ENCODE measurements around the gene KAZN. TPM values are rescaled to one million over a fixed set of nuclear protein-coding genes. Genes with fewer than 3 reads are reported as not detected.

The KAZN gene
- total and polyA plus RNA-seq, 2 donors from 2014 or later: 17.4 to 60.8 TPM

DNA sequence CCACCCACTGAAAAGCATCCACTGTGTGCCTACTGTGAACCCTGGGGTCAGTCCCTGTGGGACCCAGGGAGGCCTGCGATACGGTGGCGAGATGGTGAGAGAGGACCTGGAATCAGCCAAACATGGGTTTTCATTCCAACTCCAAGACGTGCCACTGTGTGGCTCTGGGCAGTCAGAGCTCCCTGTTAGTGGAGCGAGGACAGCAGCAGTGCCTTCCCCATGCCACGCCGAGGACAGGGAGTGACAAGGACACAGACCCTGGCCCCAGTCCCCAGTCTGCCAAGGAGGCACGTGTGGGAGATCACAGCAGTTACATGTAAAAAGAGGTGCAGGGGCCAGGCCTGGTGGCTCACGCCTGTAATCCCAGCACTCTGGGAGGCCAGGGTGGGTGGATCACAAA, 504.2 kb downstream of the KAZN start:
- FAIRE-seq (no peak), DNase-seq (no peak)
- H3K4me1 ChIP-seq (ENCODE audit: control insufficient read depth in 2 of 3, insufficient read depth in 2 of 3, low read depth in 1 of 3, low read length in 3 of 3): peaks cover 0 to 3% (median 0%) of the 10 kb centered on the region in 3 donors
- H3K9ac ChIP-seq (ENCODE audit: low read length in 3 of 3): no peak overlapping the region
- H3K4me3 ChIP-seq (ENCODE audit: low read length in 3 of 3): no peak overlapping the region
- TF ChIP-seq CTCF (IDR thresholded peaks at IDR 0.05; ENCODE audit: borderline replicate concordance, extremely low read depth, insufficient read depth): no peak
- no peaks in the 10 kb centered on the region for H3K36me3 ChIP-seq (ENCODE audit: control insufficient read depth in 2 of 3, insufficient read depth in 3 of 3, low read length in 3 of 3)
- H3K27ac ChIP-seq (ENCODE audit: low read depth in 2 of 2, low read length in 2 of 2): no peak overlapping the region
- no peaks in the 10 kb centered on the region for H3K27me3 ChIP-seq (ENCODE audit: control insufficient read depth, insufficient read depth, low read length)
- intact Hi-C loops (cut with DNase I): no loop called here
- peaks cover 2 to 6% (median 3%) of the 10 kb centered on the region in 3 donors for H3K9me3 ChIP-seq (ENCODE audit: control insufficient read depth in 2 of 3, insufficient read depth in 1 of 3, low read length in 3 of 3)

DNA sequence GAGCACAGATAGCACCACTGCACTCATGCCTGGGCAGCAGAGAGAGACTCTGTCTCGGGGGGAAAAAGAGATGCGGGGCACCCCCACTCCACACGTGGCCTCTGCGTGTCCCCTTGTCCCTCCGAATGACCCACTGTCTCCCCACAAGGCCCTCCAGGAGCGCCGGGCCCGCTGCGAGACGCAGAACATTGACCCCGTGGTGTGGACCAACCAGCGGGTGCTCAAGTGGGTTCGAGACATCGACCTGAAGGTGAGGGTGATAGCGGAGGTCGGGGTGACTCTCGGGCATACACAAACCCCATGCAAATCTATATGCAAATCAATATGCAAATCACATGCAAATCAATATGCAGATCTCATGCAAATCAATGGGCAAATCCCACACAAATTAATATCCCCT, 504.7 kb downstream of the KAZN start:
- no peaks in the 10 kb centered on the region for H3K36me3 ChIP-seq (ENCODE audit: control insufficient read depth in 2 of 3, insufficient read depth in 3 of 3, low read length in 3 of 3)
- H3K9ac ChIP-seq (ENCODE audit: low read length in 3 of 3): no peak overlapping the region
- intact Hi-C loops (cut with DNase I): no loop called here
- DNase-seq (no peak), FAIRE-seq (no peak)
- H3K4me3 ChIP-seq (ENCODE audit: low read length in 3 of 3): no peak overlapping the region
- peaks cover 0 to 3% (median 0%) of the 10 kb centered on the region in 3 donors for H3K4me1 ChIP-seq (ENCODE audit: control insufficient read depth in 2 of 3, insufficient read depth in 2 of 3, low read depth in 1 of 3, low read length in 3 of 3)
- no peak overlapping the region for H3K27ac ChIP-seq (ENCODE audit: low read depth in 2 of 2, low read length in 2 of 2)
- no peak for TF ChIP-seq CTCF (IDR thresholded peaks at IDR 0.05; ENCODE audit: borderline replicate concordance, extremely low read depth, insufficient read depth)
- no peaks in the 10 kb centered on the region for H3K27me3 ChIP-seq (ENCODE audit: control insufficient read depth, insufficient read depth, low read length)
- H3K9me3 ChIP-seq (ENCODE audit: control insufficient read depth in 2 of 3, insufficient read depth in 1 of 3, low read length in 3 of 3): peaks cover 2 to 6% (median 3%) of the 10 kb centered on the region in 3 donors

DNA sequence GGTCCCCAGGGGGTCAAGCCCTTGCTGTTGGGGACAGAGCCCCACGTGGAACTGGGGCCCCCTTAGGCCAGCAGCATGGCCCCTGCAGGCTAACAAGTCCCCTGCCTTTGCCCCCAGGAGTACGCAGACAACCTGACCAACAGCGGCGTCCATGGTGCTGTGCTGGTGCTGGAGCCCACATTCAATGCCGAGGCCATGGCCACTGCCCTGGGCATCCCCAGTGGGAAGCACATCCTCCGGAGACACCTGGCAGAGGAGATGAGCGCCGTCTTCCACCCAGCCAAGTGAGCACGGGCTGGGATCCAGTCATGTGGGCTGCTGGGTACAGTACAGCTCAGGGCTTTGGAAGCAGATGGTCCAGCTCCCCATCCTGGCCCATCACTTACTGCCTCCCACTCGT, 505.4 kb downstream of the KAZN start:
- intact Hi-C loops (cut with DNase I): no loop called here
- H3K27ac ChIP-seq (ENCODE audit: low read depth in 2 of 2, low read length in 2 of 2): no peak overlapping the region
- FAIRE-seq (no peak), DNase-seq (no peak)
- H3K4me3 ChIP-seq (ENCODE audit: low read length in 3 of 3): no peak overlapping the region
- TF ChIP-seq CTCF (IDR thresholded peaks at IDR 0.05; ENCODE audit: borderline replicate concordance, extremely low read depth, insufficient read depth): no peak
- H3K36me3 ChIP-seq (ENCODE audit: control insufficient read depth in 2 of 3, insufficient read depth in 3 of 3, low read length in 3 of 3): no peaks in the 10 kb centered on the region
- H3K9me3 ChIP-seq (ENCODE audit: control insufficient read depth in 2 of 3, insufficient read depth in 1 of 3, low read length in 3 of 3): peaks cover 2 to 6% (median 3%) of the 10 kb centered on the region in 3 donors
- H3K9ac ChIP-seq (ENCODE audit: low read length in 3 of 3): no peak overlapping the region
- no peaks in the 10 kb centered on the region for H3K27me3 ChIP-seq (ENCODE audit: control insufficient read depth, insufficient read depth, low read length)
- H3K4me1 ChIP-seq (ENCODE audit: control insufficient read depth in 2 of 3, insufficient read depth in 2 of 3, low read depth in 1 of 3, low read length in 3 of 3): peaks cover 0 to 3% (median 0%) of the 10 kb centered on the region in 3 donors

DNA sequence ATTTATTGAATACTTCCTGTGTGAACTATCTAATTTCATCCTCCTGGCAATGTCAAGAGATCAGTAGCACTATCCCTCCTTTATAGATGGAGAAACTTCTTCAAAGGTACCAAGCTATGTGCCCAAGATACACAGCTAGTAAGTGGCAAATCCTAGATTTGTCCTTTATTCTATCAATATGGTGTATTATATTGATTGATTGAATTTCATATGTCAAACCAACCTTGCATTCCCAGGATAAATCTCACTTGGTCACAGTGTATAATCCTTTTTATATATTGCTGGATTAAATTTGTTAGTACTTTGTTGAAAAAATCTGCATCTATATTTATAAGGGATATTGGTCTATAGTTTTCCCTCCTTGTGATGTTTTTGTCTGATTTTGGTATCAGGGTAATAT, 506.3 kb downstream of the KAZN start:
- no peaks in the 10 kb centered on the region for H3K36me3 ChIP-seq (ENCODE audit: control insufficient read depth in 2 of 3, insufficient read depth in 3 of 3, low read length in 3 of 3)
- H3K9ac ChIP-seq (ENCODE audit: low read length in 3 of 3): no peak overlapping the region
- H3K27me3 ChIP-seq (ENCODE audit: control insufficient read depth, insufficient read depth, low read length): no peaks in the 10 kb centered on the region
- no peak for TF ChIP-seq CTCF (IDR thresholded peaks at IDR 0.05; ENCODE audit: borderline replicate concordance, extremely low read depth, insufficient read depth)
- DNase-seq: no peak
- FAIRE-seq: no peak
- peaks cover 2 to 6% (median 3%) of the 10 kb centered on the region in 3 donors for H3K9me3 ChIP-seq (ENCODE audit: control insufficient read depth in 2 of 3, insufficient read depth in 1 of 3, low read length in 3 of 3)
- intact Hi-C loops (cut with DNase I): no loop called here
- H3K27ac ChIP-seq (ENCODE audit: low read depth in 2 of 2, low read length in 2 of 2): no peak overlapping the region
- peaks cover 0 to 3% (median 0%) of the 10 kb centered on the region in 3 donors for H3K4me1 ChIP-seq (ENCODE audit: control insufficient read depth in 2 of 3, insufficient read depth in 2 of 3, low read depth in 1 of 3, low read length in 3 of 3)
- no peak overlapping the region for H3K4me3 ChIP-seq (ENCODE audit: low read length in 3 of 3)

Measured in kidney (tissue), 14 donors.